Measurements from ENCODE around the gene CCDC69.

The CCDC69 gene

DNA sequence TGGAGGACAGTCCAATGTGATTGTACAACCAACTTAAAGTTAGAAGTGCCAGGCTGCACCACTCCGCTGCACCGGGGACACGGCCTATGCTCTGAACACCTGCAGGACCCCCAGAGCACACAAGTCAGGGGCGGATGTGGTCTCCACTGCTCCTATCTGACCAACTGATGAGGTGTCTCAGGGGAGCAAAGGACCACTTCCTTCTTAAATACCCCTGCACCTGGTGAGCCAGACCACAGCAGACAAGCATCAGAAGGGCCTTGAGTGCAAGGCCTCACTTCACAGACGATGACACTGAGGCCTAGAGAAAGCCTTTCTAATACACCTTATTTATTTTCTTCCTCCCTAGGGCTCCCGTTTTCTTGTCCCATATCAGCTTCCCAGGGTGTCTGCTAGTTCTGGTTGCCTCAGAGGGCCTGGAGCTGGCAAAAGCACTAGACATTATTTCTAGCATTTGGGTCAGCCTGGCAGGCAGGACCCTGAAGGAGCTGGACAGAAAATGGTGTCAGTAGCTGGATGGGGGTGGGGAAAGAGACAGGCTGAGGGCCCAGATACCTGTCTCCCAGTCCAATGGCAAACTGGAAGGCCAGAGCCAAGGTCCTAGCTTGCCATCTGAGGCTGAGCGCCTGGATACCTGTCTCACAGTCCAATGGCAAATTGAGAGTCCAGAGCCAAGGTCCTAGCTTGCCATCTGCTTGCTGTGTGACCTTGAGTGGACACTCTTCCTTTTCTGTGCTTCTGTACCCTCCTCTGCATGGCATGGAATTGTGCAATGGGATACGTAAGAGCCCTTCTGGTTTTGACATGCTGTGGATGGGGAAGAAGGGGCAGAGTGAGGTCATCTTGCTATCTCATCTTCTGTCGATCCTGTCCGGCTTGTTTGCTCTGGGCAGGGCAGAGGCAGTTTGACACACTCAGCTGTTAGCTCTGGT is 9.0 kb downstream of the CCDC69 start:
- H3K36me3 ChIP-seq: no peaks in the 10 kb centered on the region
- no peak for DNase-seq
- TF ChIP-seq, protein P1, sequence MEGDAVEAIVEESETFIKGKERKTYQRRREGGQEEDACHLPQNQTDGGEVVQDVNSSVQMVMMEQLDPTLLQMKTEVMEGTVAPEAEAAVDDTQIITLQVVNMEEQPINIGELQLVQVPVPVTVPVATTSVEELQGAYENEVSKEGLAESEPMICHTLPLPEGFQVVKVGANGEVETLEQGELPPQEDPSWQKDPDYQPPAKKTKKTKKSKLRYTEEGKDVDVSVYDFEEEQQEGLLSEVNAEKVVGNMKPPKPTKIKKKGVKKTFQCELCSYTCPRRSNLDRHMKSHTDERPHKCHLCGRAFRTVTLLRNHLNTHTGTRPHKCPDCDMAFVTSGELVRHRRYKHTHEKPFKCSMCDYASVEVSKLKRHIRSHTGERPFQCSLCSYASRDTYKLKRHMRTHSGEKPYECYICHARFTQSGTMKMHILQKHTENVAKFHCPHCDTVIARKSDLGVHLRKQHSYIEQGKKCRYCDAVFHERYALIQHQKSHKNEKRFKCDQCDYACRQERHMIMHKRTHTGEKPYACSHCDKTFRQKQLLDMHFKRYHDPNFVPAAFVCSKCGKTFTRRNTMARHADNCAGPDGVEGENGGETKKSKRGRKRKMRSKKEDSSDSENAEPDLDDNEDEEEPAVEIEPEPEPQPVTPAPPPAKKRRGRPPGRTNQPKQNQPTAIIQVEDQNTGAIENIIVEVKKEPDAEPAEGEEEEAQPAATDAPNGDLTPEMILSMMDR (IDR thresholded peaks at IDR 0.05; ENCODE audit: low read depth, low read length): no peak
- H3K4me1 ChIP-seq: no peaks in the 10 kb centered on the region
- H3K9me3 ChIP-seq: no peaks in the 10 kb centered on the region
- H3K27me3 ChIP-seq: no peaks in the 10 kb centered on the region
- no peak overlapping the region for H3K4me3 ChIP-seq (ENCODE audit: low read depth, low read length)

- no peaks in the 10 kb centered on the region for H3K9me3 ChIP-seq
- H3K4me3 ChIP-seq (ENCODE audit: low read depth, low read length): no peak overlapping the region
- H3K4me1 ChIP-seq: no peaks in the 10 kb centered on the region
- no peak for DNase-seq
- TF ChIP-seq, protein P1 (IDR thresholded peaks at IDR 0.05; ENCODE audit: low read depth, low read length): no peak
- H3K36me3 ChIP-seq: no peaks in the 10 kb centered on the region
- no peaks in the 10 kb centered on the region for H3K27me3 ChIP-seq
Observed at GRCh38 chr5:151213803-151214613, 9.9 kb downstream of the CCDC69 start.

DNA sequence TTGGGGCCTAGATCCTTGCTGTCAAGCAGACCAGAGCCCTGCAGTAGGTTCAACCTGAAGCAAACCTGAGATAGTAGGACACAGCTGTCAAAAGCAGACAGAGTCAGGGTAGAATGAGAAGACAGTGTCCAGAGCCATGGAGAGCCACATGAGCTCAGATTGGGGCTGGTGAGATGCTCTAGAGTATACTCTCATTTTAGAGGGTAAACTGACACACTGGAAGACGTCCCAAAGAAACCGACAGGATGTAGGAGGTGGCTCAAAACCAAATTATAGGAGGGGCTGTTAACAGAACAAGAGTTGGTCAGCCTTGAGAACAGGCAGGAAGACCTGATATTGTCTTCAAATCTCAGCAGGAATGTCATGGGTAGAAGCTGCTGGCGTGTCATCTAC is 11.5 kb downstream of the CCDC69 start:
- Histone ChIP-seq H3K4me1 (no peaks in the 10 kb centered on the region), H3K4me3 (ENCODE audit: low read depth, low read length) (no peak overlapping the region), H3K27me3 (no peaks in the 10 kb centered on the region), H3K36me3 (no peaks in the 10 kb centered on the region), H3K9me3 (no peaks in the 10 kb centered on the region)
- TF ChIP-seq, protein P1 (IDR thresholded peaks at IDR 0.05; ENCODE audit: low read depth, low read length): no peak
- DNase-seq: no peak

GRCh38 chr5:151208481-151208914 is 15.4 kb downstream of the CCDC69 start:
- H3K36me3 ChIP-seq: no peaks in the 10 kb centered on the region
- DNase-seq: no peak
- H3K4me3 ChIP-seq (ENCODE audit: low read depth, low read length): no peak overlapping the region
- H3K4me1 ChIP-seq: no peaks in the 10 kb centered on the region
- no peaks in the 10 kb centered on the region for H3K27me3 ChIP-seq
- TF ChIP-seq, protein P1 (IDR thresholded peaks at IDR 0.05; ENCODE audit: low read depth, low read length): no peak
- H3K9me3 ChIP-seq: no peaks in the 10 kb centered on the region

- no peak for DNase-seq
- Histone ChIP-seq H3K27me3 (no peaks in the 10 kb centered on the region), H3K4me1 (no peaks in the 10 kb centered on the region), H3K4me3 (ENCODE audit: low read depth, low read length) (no peak overlapping the region), H3K36me3 (no peaks in the 10 kb centered on the region), H3K9me3 (no peaks in the 10 kb centered on the region)
- TF ChIP-seq, protein P1 (IDR thresholded peaks at IDR 0.05; ENCODE audit: low read depth, low read length): no peak
Observed at GRCh38 chr5:151205411-151205810, 18.5 kb downstream of the CCDC69 start.

Measured in BE2C (cell line).